HEK293 (cell line): ENCODE data around the gene CCNT2.
A peak's percentile ranks its signal among the peaks of the same experiment; 100 is the strongest.

Experiments
- CTCF ChIA-PET: fragments of 350-600 bp; formaldehyde crosslinking; extraction: SDS; loops from one replicate; lab custom pipeline; 2021; ENCODE audit warnings: antibody characterized with exemption; lab: Yijun Ruan, JAX
- POLR2A ChIA-PET: fragments of 300-600 bp; formaldehyde crosslinking; extraction: SDS; loops from one replicate; lab custom pipeline; 2020; ENCODE audit warnings: antibody characterized with exemption, inconsistent platforms; lab: Yijun Ruan, JAX
- H3K27ac ChIP-seq: fragments of 200-500 bp; sonication (Bioruptor generic); 2 replicates; pipeline ENCODE4 v1.5.1; 2014; ENCODE audit warnings: low read depth, low read length, control low read depth, inconsistent platforms; ENCODE audit errors: extremely low read depth
- H3K36me3 ChIP-seq, 2 experiments: fragments of 200-500 bp in 1 of 2; sonication (Bioruptor generic) in 1 of 2; 1 replicate in 1 of 2; 2 replicates in 1 of 2; pipeline ENCODE4 v1.5.1; 2014 to 2017; ENCODE audit warnings: inconsistent platforms in 2 of 2, low read length in 2 of 2; ENCODE audit not compliant: control insufficient read depth in 2 of 2, insufficient read depth in 1 of 2
- H3K4me1 ChIP-seq: fragments of 200-500 bp; sonication (Bioruptor generic); 2 replicates; pipeline ENCODE4 v1.5.1; 2014; ENCODE audit warnings: mild to moderate bottlenecking, low read length, inconsistent platforms; ENCODE audit not compliant: control insufficient read depth, insufficient read depth
- H3K4me3 ChIP-seq: 2 replicates; pipeline ENCODE4 v1.5.1; 2011; ENCODE audit warnings: low read depth, mild to moderate bottlenecking, control low read depth, low read length, moderate library complexity
- H3K9me3 ChIP-seq: fragments of 200-500 bp; sonication (Bioruptor generic); 2 replicates; pipeline ENCODE4 v1.5.1; 2014; ENCODE audit warnings: low read depth, low read length, inconsistent platforms; ENCODE audit not compliant: control insufficient read depth, insufficient read depth
- AEBP2 ChIP-seq: fragments of 450-650 bp; formaldehyde crosslinking; IDR thresholded peaks from 2 replicates; pipeline ENCODE4 v1.5.1; 2016; ENCODE audit warnings: missing biosample characterization, missing genetic modification characterization, borderline replicate concordance
- GLIS1 ChIP-seq: fragments of 450-650 bp; formaldehyde crosslinking; IDR thresholded peaks from 2 replicates; pipeline ENCODE4 v1.5.1; 2016; ENCODE audit warnings: missing biosample characterization, missing genetic modification characterization
- HIC1 ChIP-seq: fragments of 450-650 bp; formaldehyde crosslinking; IDR thresholded peaks from 2 replicates; pipeline ENCODE4 v1.5.1; 2016; ENCODE audit warnings: missing biosample characterization, missing genetic modification characterization
- INSM2 ChIP-seq: fragments of 450-650 bp; formaldehyde crosslinking; IDR thresholded peaks from 2 replicates; pipeline ENCODE4 v1.5.1; 2016; ENCODE audit warnings: missing biosample characterization, missing genetic modification characterization
- KLF7 ChIP-seq: fragments of 450-650 bp; formaldehyde crosslinking; IDR thresholded peaks from 2 replicates; pipeline ENCODE4 v1.5.1; 2016; ENCODE audit warnings: missing biosample characterization, missing genetic modification characterization, borderline replicate concordance
- PRDM2 ChIP-seq: fragments of 450-650 bp; formaldehyde crosslinking; IDR thresholded peaks from 2 replicates; pipeline ENCODE4 v1.5.1; 2016; ENCODE audit warnings: missing biosample characterization, missing genetic modification characterization, borderline replicate concordance
- SCRT2 ChIP-seq: fragments of 450-650 bp; formaldehyde crosslinking; IDR thresholded peaks from 2 replicates; pipeline ENCODE4 v1.5.1; 2016; ENCODE audit warnings: missing biosample characterization, missing genetic modification characterization
- SP3 ChIP-seq: fragments of 450-650 bp; formaldehyde crosslinking; IDR thresholded peaks from 2 replicates; pipeline ENCODE4 v1.5.1; 2016; ENCODE audit warnings: missing biosample characterization, missing genetic modification characterization
- YY1 ChIP-seq: fragments of 450-650 bp; formaldehyde crosslinking; IDR thresholded peaks from 2 replicates; pipeline ENCODE4 v1.5.1; 2018; ENCODE audit warnings: missing biosample characterization, missing genetic modification characterization
- ZBTB11 ChIP-seq: fragments of 450-650 bp; formaldehyde crosslinking; conservative IDR thresholded peaks from 2 replicates; pipeline ENCODE4 v1.5.1; 2016; ENCODE audit warnings: low read depth, missing biosample characterization, missing genetic modification characterization
- ZNF214 ChIP-seq: fragments of 450-650 bp; formaldehyde crosslinking; IDR thresholded peaks from 2 replicates; pipeline ENCODE4 v1.5.1; 2017; ENCODE audit warnings: missing biosample characterization, mild to moderate bottlenecking, missing genetic modification characterization, borderline replicate concordance
- ZNF221 ChIP-seq: fragments of 450-650 bp; formaldehyde crosslinking; IDR thresholded peaks from 2 replicates; pipeline ENCODE4 v1.5.1; 2017; ENCODE audit warnings: missing biosample characterization, missing genetic modification characterization, borderline replicate concordance
- ZSCAN16 ChIP-seq: fragments of 450-650 bp; formaldehyde crosslinking; IDR thresholded peaks from 2 replicates; pipeline ENCODE4 v1.5.1; 2016; ENCODE audit warnings: missing biosample characterization, missing genetic modification characterization

CCNT2 gene

GRCh38 chr2:134946073-134946472, 27.5 kb downstream of the CCNT2 start:
- TF ChIP-seq SCRT2 (tag by site-specific recombination) (0 out of 2 replicates have a peak, but pooled peaks have one; percentile 21), GLIS1 (no peak), ZNF221 (tag by site-specific recombination) (no peak)
- TF ChIP-seq, all 188 proteins: peak for 1
- H3K4me3 ChIP-seq: no peak overlapping the region
- H3K4me1 ChIP-seq: no peaks in the 10 kb centered on the region
- H3K36me3 ChIP-seq: peaks cover 44 to 76% of the 10 kb centered on the region in 2 experiments
- H3K27ac ChIP-seq: no peak overlapping the region
- ChIA-PET CTCF (interaction anchor here (0.6 to 2.0 kb wide), 2 partner anchors 12 to 157 kb away, joined by 4 to 5 read pairs; no protein-coding TSS in a partner anchor), POLR2A (no interaction called here)
- no peaks in the 10 kb centered on the region for H3K9me3 ChIP-seq

- ChIA-PET POLR2A (no interaction called here), CTCF (interaction anchor here (0.7 kb wide), 1 partner anchor 951 kb away, joined by 3 read pairs; no protein-coding TSS in a partner anchor)
These were observed 31.5 kb downstream of the CCNT2 start for GRCh38 chr2:134949981-134950708.

More at GRCh38 chr2:134949981-134950708, 31.5 kb downstream of the CCNT2 start:
- TF ChIP-seq PRDM2: no peak
- TF ChIP-seq INSM2 (tag by site-specific recombination): no peak
- no peak for TF ChIP-seq KLF7
- no peak for TF ChIP-seq ZSCAN16 (tag by site-specific recombination)
- TF ChIP-seq ZNF214 (tag by site-specific recombination): no peak
- no peak for TF ChIP-seq HIC1
- no peak for TF ChIP-seq AEBP2 (tag by site-specific recombination)
- no peak for TF ChIP-seq YY1 (tag by site-specific recombination)
- TF ChIP-seq SP3 (tag by site-specific recombination): no peak
- no peak for TF ChIP-seq ZBTB11 (tag by site-specific recombination)
- H3K9me3 ChIP-seq: no peaks in the 10 kb centered on the region
- H3K4me3 ChIP-seq: no peak overlapping the region
- no peak overlapping the region for H3K27ac ChIP-seq
- peaks cover 41 to 90% of the 10 kb centered on the region in 2 experiments for H3K36me3 ChIP-seq
- no peaks in the 10 kb centered on the region for H3K4me1 ChIP-seq
